GM12864 (cell line): Measurements from ENCODE around the gene IGFBP1.
A peak's percentile ranks its signal among the peaks of the same experiment; 100 is the strongest.

Source experiments
- DNase-seq: peaks from one replicate; pipeline ENCODE4 v3.0.0-alpha.2; 2011; ENCODE audit warnings: low read depth
- H3K4me3 ChIP-seq: 2 replicates; pipeline ENCODE4 v1.5.1; 2011; ENCODE audit warnings: mild to moderate bottlenecking, low read depth, low read length, control low read depth
- CTCF ChIP-seq: IDR thresholded peaks from 2 replicates; pipeline ENCODE4 v1.5.1; 2011; ENCODE audit warnings: low read depth, mild to moderate bottlenecking, moderate library complexity, low read length, control low read depth, inconsistent platforms; ENCODE audit errors: missing control alignments

The IGFBP1 gene

DNA sequence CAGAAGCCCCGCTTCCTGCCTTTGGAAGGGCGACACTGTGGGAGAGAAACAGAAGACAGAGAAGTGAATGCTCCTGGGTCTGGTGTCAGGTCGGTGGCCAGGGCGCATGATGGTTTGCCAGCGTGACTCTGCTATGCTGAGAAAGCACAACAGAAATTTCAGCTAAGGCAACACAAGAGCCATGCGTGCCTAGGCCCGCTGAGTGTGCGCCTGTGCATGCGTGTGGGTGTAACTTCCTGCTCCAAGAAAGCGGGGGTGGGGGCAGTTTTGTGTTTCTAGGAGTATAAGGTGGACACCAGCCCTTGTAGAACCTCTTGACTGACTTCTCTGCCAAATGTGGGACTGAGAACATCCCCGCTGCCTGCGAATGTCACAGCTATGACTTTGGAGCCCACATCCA lies 26.6 kb downstream of the IGFBP1 start:
- H3K4me3 ChIP-seq = no peak overlapping the region
- DNase-seq = no peak
- no peak for TF ChIP-seq CTCF

GRCh38 chr7:45915606-45916005 lies 27.3 kb downstream of the IGFBP1 start:
- TF ChIP-seq CTCF = no peak
- DNase-seq = no peak

DNA sequence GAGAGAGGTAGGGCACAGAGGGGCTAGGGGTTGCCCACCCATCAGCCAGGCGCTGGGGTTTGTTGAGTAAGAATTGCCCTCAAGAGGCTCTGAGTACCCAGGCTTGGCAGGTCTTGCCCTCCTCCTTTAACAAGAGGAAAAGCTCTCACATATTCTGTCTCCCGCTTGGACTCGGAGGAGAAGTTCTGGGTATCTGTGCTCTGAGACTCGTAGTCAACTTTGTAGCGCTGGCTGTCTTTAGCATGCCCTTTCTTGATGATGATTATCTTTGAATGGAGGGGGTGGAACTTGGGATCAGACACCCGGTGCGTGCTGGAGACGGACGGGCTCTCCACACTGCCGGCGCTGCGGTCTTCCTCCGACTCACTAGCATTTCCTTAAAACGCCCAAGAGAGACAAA lies 28.8 kb downstream of the IGFBP1 start:
- no peak for DNase-seq
- no peak overlapping the region for H3K4me3 ChIP-seq

More at GRCh38 chr7:45915606-45916005, 27.3 kb downstream of the IGFBP1 start:
- no peak overlapping the region for H3K4me3 ChIP-seq

GRCh38 chr7:45917658-45918057 lies 29.4 kb downstream of the IGFBP1 start:
- no peak for DNase-seq
- no peak overlapping the region for H3K4me3 ChIP-seq
- TF ChIP-seq CTCF = peak; percentile 93

More for the DNA sequence above, 28.8 kb downstream of the IGFBP1 start:
- no peak for TF ChIP-seq CTCF

DNA sequence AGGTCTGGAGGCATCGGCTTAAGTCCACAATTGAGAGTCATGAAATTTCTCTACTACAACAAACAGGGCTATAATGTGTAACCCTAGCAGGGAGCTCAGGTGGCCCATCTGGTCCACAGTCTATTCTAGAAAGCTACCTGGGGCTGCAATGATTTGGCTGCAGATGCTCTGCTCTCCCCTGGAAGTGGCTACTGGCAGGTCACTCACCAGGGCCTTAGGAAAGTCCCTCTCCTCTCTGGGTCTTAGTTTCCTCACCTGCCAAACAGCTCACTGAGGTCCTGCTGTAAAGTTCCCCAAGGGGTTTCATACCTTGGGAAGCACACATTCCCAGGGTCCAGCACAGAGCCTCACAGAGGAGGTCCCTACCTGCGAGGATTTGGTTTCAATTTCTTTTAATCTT lies 30.3 kb downstream of the IGFBP1 start:
- H3K4me3 ChIP-seq = no peak overlapping the region
- no peak for TF ChIP-seq CTCF
- no peak for DNase-seq

GRCh38 chr7:45919231-45919784 lies 31.0 kb downstream of the IGFBP1 start:
- TF ChIP-seq CTCF = no peak
- no peak for DNase-seq
- H3K4me3 ChIP-seq = no peak overlapping the region

GRCh38 chr7:45919993-45920459 lies 31.7 kb downstream of the IGFBP1 start:
- H3K4me3 ChIP-seq = no peak overlapping the region
- TF ChIP-seq CTCF = no peak
- no peak for DNase-seq
